NCI-H2107 (cell line): Measurements from ENCODE around the gene PALD1.

Experiments
- DNase-seq: peaks from one replicate; lab custom pipeline; 2025; lab: John Stamatoyannopoulos, UW

The PALD1 gene

DNA sequence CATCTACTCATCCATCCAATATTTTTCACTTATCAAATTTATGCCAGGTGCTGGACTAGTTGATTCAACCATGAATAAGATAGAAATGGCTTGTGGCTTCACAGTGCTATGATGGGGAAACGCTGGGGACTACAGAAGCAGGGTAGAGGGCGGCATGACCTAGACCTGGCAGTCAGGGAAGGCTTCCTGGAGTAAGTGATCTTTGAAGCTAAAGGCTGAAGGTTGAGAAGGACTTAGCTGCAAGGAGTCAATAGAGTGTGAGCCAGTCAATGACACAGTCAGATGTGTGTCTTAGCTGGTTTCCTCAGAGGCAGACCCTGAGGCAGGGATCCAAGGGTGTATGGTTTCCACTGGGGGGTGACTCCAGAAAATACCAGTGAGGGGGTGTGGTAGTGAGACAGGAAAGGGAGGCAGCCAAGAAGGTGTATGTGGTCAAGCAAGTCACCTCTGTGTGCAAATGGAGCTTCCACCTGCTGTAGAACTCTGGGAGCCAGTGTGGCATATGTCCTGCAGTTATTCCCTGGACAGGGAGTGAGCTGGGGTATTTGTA lies 113.7 kb downstream of the PALD1 start:
- DNase-seq, result no peak

DNA sequence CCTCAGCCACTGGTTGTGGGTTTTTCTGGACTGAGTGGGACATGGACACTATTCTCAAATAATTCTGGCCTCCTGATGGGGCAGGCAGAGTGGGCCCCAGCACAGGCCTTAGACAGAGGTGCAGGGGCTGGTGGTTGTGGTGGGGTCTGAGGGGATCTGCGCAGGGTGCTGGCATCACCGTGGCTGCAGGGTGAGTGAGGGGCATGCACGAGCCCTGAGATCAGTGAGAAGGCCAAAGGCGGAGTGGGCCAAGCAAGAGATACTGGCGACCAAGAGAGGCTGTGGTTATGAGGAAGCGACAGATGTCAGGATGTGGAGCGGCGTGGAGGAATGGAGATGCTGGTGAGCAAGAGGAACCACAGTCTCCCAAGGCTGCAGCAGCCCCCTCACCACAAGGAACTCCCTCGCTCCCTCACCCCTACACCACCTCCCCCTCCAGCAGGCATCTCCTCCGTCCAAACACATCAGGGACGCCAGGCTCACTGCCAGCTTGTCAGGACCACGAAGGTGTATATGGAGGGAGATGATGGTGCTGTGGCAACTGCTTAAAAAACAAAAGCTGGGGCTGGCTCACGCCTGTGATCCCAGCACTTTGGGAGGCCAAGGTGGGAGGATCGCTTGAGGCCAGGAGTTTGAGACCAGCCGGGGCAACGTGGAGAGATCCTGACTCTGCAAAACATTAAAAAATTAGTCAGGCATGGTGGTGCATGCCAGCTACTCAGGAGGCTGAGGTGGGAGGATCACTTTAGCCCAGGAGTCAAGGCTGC lies 114.4 kb downstream of the PALD1 start:
- DNase-seq, result no peak

DNA sequence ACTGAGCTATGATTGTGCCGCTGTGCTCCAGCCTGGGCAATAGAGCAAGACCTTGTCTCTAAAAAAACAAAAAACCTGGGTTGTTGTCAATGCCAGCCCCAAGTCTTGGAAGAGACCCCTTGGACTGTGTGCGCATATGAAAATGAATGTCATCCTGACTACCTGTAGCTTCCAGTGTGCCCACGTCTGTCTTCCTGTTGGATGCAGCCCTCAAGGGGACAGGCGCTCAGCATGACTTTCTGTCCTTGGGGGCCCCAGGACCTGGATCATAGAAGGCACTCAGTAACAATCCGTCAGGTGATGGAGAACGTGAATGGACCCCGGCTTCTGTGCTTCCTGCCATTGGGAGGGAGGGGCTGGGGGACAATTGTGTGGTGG lies 114.9 kb downstream of the PALD1 start:
- DNase-seq, result no peak

DNA sequence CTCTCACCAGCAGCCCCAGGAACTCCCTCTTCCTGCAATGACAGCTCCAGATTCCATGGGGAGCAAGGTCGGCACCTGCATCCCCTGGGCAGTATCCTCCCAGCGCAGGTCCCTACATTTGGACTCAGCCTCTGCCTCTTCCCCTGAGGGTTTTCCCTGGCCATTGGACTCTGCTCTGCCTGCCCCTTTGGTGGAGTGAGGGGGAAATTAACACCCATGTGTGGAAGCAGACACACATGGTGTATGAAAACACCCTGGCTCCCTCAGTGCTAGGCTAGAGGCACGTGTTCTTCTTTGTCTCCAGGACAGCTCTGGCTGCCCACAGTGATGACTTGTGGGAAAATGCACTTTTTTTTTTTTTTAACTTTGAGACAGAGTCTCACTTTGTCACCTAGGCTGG lies 115.6 kb downstream of the PALD1 start:
- DNase-seq, result no peak

DNA sequence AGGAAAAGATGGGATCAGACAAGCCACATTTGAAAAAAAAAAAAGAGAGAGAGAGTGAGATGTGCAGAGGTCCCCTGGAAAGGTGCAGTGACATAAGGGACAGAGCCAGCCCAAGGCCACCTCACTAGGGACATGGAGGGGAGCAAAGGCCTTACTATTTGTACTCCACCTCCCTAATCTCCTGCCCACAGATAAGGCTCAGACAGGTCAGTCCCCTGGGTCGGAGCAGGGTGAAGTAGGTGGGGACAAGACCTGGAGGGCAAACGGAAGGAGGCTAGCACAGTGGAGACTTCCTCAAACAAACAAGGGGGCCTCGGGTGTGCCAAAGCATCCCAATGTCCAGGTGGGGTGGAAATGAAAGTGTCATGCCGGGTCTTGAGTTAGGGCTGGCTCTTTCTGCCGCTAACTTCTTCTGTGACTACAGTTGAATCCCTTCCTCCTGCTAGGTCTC lies 117.0 kb downstream of the PALD1 start:
- DNase-seq, result no peak

DNA sequence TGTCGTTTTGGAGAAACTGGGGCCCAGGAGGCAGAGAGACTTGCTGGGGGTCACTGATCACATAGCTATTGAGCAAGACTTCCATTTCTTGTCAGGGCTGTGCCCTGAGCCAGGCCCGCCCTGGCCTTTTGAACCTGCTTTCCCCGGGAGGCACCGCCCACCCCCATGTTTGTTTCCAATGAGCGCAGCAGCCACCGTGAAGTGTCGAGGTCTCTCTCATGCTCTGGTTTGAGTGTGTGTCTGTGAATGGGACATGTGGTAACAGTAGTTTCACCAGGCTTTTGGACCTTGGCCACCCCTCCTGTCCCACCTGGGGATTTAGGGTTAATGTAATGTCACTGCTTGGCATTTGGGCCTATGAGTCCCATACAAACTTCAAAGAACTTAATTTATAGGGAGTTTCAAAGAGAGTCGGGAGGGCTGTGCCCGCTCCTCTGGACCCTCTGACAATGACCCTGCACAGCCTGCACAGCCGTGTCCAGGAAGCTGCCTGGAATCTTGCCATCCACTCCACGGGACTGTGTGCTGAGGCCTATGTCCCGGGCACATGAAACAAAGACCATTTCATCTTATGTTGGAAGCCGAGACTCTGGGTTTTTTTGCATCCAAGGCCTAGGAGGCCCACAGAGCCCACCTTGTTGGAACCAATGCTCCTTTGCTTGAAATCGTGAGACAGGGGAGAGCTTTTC lies 117.7 kb downstream of the PALD1 start:
- no peak for DNase-seq

DNA sequence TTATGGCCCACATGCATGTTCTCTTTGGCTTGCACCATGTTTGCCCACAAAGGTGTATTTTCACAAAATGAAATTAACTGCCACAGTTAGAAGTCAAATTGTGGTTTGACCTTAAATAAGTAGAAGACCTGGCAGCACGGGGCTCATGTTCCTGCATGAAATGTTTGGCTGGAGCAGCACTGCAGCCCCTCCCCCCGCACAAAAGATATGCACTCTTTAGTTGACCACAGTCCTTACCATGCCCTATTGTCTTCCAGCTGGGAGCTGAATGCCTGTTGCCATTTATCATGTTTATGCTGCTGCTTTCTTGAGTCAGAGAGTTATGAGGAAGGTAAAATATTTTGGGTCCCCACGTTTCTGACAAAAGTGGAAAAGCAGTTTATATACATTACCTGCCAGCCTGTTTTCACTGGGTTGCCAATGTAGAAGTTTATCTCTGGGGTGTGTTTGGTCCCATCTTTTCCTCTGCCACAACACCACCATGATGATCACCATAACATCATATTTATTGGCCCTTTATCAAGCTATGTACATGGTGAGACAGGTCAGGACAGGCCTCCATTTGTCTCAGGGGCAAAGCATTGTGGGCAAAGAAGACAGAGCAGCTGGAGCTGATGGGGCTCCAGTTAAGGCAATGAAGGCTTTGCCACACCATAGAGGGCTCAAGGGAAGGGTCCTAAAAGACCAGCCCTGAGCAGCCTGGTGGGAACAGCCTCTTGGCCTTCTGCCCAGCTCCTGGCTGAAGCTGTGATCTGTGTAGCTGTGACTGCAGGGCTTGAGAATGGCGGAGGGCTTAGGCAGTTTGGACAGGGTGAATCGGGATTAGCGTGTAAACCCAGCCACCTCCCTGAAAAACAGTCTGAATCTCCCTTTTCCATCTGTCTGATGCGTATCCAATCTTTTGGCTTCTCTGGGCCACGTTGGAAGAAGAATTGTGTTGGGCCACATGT lies 118.6 kb downstream of the PALD1 start:
- DNase-seq, result no peak

DNA sequence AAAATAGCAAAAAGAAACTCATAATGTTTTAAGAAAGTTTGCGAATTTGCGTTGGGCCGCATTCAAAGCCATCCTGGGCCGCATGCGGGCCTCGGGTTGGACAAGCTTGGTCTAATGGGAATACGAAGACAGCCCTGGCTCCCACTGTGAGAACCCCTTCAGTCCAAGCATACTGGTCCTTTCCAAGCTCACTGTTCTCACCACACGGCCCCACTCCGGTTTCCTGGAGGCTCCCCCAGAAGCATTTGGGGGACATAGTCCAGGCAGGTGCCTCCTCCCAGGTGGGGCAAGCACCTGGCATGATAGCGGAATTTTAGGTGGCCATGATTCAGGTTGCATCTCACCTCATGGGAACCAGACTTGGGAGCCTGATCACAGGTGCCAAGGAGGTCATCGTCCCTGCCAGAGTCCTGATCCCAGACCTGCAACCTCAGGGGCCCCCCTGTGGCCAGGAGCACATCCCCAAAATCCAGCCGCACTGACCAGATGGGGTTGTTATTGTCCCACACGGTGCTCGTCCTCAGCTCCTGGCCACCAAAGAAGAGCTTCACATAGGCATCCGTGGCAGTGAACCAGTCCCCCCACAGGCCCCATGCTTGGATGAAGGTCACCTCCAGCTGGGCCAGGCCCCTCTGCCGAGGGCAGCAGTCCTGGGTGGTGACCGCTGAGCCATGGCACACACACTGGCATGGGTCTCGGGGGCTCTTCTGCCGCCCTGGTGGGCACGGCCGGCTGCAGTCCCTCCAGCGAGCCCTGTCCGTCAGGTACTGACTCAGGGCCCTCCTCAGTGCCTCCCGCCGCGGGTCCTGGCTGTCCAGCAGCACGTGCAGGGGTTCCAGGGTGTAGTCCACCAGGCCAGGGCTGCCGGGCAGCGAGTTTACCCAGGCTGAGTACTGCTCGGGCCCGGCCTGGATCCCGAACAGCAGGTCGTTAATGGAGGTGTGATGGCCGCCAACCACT lies 119.6 kb downstream of the PALD1 start:
- DNase-seq, result no peak

DNA sequence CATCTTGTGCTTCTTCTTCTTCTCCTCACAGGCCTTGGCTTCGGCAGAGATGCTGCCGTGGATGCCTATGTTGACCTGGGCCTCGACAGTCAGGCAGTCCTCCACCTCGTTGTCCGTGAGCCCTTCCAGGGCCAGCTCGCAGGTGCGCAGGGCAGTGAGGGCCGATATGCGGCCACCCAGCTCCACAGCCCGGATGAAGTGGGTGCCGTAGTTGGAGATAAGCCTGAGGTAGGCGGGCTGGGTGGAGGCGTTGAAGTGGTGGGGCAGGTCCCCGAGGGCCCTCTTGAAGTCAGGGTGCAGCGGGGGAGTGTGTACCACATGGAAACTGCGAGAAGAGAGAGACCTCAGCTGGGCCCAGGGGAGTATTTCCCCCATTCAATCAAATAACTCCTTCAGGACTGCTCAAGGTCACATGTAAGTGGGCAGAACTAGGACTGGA lies 120.3 kb downstream of the PALD1 start:
- no peak for DNase-seq

DNA sequence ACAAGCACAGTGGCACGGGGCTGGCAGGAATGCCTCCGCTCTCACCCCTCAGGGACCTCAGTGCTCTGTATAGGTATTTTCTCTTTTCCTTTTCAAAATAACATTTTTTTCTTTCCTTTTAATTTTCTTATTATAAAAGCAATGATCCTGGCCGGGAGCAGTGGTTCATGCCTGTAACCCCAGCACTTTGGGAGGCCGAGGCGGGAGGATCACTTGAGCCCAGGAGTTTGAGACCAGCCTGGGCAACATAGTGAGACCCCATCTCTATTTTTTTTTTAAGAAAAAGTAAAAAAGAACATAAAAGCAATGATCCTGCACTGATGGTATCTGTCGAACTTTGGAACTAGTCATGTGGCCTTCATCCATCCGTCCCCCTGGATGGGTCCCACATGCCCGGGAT lies 120.8 kb downstream of the PALD1 start:
- DNase-seq, result no peak

DNA sequence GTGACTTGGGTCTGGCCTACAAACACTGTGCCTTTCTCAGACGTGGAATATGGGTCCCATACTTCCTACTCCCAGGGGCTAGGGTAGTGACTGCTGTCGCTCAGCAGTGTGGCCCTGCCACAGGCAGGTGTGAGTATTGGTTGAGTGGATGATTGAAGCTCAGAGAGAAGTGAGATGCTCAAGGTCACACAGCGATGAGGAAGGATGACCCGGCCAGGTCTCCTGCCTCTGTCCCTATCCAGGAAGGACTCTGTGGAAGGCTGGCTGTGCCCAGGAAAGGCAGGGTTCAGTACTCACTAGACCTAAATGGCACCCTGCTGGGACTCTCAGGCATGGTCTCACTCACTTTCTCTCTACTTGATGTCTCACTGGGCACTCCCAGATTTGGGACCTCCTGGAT lies 121.2 kb downstream of the PALD1 start:
- no peak for DNase-seq

DNA sequence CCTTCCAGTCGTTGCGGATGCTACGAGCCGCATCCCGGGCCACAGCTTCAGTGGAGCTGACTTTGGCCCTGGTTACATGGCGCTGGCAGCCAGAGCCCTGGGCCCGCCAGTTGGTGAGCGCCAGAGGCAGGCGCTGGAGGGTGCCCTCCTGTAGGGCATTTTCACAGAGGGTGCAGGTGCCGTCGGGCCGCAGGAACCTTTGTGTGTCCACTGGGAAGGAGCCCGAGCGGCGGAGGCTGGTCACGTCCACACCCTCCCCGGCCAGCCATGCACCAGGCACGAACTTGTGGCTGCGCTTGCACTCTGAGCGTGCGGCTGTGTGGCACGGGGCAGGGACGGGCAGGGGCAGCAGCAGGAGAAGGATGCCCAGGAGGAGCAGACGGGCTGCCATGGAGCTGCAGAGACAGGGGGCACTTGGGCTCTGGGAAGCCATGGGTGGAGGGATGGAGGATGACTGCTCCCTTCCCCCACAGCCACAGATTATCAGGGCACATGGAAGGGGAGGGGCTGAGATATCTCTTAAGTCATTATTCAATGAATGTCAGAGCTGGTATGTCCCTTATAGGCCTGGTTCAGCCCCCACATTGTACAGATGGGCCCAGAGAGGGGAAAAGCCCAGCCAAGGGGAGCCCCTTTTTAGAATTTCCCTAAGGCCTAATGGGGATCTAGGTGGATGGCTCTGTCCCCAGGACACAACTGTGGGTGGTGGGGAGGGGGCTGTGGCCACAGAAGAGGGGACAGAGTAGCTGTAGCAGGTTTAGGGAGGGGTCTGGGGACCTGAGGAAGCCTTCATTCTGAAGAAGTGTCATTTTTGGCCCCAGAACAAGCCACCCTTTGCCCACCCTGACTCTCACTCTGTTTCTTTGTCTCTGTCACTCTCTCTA lies 122.2 kb downstream of the PALD1 start:
- no peak for DNase-seq

DNA sequence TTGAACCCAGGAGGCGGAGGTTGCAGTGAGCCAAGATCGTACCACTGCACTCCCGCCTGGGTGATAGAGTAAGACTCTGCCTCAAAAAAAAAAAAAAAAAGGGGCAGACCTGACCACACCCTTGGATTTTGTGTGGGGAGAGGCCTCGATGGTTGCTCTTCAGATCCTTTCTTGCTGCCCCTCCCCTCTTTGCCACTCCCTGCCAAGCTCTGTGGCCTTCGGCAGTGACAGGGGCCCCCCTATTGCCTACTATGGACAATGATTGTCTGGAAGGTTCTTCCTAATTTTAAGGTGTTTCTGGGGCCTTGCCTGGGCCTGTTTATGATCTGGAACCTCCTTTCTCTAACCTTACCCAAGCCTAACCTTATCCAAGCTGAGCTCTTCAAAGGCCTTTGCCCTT lies 123.2 kb downstream of the PALD1 start:
- no peak for DNase-seq

DNA sequence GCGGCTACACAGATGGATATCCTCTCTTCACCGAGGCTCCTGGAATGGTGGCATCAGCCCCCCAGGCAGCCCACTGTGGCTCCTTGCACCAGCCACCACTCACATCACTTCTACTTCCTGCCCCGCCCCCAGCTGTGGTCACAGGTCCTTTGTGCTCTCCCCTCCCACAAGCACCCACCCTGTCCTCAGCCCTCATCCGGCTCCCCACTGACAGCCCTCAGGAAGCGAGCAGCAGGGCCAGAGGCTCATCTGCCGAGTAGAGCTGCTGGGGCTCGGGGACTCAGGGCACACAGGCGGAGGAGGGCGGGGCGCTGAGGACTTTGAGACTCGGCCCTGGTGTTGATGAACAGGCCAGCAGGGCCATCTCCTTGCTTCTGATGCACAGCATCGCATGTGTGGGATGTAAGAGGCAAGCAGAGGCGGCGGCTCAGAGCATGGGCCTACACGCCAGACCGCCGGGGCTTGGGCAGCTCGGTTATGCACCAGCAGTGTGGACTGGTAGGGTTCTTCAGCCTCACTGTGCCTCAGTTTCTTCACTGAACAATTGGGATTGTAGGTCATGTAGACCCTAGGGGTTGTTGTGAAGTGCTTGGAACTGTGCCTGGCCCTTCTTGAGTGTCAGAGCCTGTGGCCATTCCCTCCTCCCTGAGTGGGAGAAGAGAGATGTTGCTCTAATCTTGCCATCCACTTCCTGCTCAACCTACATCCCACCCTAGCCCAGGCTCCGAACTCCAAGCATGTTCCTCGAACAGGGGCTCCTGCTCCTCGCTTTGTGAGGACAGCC lies 124.3 kb downstream of the PALD1 start, which contains the start of gene PRF1:
PRF1 (minus strand) TSS at position 77 of the 784 bp plus-strand sequence. CDS start 1,839 bp downstream, outside the sequence.
- no peak for DNase-seq

DNA sequence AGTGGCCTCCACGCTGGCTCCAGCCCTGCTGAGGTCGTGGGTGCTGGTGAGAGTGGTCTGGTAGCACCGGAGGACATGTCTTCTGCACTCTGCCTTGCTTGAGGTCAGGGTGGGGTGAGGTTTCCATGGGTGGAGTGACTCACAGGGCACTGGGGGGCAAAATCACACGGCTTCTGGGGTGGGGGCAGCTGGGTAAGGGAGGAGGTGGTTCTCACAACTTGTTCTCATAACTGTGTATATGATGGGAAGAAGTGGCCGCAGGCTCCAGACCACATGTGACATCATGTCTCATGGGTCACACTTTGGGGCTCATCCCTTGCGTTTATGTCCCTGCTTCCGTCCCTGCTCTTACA lies 124.9 kb downstream of the PALD1 start:
- no peak for DNase-seq

DNA sequence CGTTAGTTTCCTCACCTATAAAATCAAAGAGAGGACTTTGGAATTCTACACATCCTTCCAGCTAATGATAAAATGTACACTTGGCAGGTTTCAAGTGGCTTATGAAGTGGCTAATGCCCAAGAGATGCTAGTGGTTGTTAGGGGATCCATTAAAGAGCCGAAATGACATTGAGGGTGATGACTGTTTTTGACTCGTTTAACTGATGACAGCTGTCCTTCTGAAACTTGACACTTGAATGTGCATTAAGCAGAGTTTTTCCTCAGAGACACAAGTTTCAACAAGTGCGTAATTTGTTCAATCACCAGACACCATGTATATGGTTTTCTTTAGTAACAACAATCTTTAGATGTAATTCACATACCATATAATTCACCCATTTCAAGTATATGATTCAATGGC lies 125.5 kb downstream of the PALD1 start:
- DNase-seq, result no peak

DNA sequence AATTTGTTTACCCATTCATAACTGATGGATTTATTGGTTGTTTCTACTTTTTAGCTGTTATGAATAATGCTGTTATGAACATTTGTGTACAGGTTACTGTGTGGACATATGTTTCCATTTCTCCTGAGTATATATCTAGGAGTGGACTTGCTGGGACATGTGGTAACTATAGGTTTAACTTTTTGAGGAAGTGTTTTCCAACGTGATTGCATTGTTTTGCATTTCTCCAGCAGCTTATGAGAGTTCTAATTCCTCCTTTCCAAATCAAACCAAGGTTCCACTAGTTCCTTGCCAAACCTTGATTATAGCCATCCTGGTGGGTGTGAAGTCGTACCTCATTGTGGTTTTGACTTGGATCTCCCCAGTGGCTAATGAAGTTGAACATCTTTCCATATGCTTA lies 126.6 kb downstream of the PALD1 start:
- no peak for DNase-seq

DNA sequence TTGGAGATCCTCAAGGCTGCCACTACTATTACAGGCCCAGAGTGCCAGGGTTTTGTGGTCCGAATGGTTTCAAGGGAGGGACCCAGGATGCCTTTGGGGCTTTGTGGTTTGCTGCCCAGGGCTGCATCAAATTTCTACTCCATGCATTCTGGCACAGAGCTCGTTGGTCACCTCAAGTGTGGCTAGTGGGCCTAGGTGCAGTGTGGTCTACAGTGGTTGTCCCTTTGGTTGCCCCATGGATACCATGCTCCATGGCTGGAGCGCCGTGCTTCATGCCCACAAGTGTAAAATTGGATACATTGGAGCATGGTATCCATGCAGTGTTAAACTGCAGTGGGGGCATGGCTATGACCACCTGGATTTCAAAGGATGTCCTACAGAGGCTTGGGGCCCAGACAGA lies 129.4 kb downstream of the PALD1 start:
- DNase-seq, result no peak

DNA sequence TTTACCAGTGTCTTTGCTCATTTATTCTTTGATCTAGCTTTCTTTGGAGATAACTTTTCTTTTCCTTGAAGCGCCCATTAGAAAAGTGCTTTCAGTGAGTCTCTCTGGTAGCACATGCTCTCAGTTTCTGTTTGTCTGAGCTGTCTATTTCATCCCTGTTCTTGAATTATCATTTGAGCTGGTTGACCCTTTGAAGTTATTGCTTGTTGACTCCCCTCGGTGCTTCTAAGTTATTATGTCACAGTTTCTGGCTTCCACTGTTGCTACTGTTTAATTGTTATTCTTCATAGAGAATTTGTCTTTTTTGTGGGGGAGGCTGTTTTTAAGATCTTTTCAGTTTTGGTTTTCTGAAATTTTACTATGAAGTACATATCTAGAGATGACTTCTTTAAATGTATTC lies 135.4 kb downstream of the PALD1 start:
- DNase-seq, result no peak
